ENCODE measurements around the gene ZNF20.

Gene ZNF20

GRCh38 chr19:12139885-12140544 is at the start of gene ZNF20:
Gene ZNF20, minus strand, starts transcription at chr19:12140350. Its CDS starts 168 bp downstream, at chr19:12140182.
- TF ChIP-seq CTCF (IDR thresholded peaks at IDR 0.05): no peak

GRCh38 chr19:12187625-12188024 is 47.5 kb upstream of the ZNF20 start:
- TF ChIP-seq CTCF (IDR thresholded peaks at IDR 0.05): no peak

GRCh38 chr19:12180377-12180776 is 40.2 kb upstream of the ZNF20 start:
- no peak for TF ChIP-seq CTCF (IDR thresholded peaks at IDR 0.05)

- TF ChIP-seq CTCF (IDR thresholded peaks at IDR 0.05): no peak
Measured at GRCh38 chr19:12166626-12167025, 26.5 kb upstream of the ZNF20 start.

GRCh38 chr19:12163826-12164225 is 23.7 kb upstream of the ZNF20 start:
- no peak for TF ChIP-seq CTCF (IDR thresholded peaks at IDR 0.05)

GRCh38 chr19:12162882-12163806 is 23.0 kb upstream of the ZNF20 start, which contains the start of gene ZNF136:
Gene ZNF136, plus strand, starts transcription at chr19:12163096. Its CDS starts 108 bp downstream, at chr19:12163204.
- TF ChIP-seq CTCF (IDR thresholded peaks at IDR 0.05): no peak

- TF ChIP-seq CTCF (IDR thresholded peaks at IDR 0.05): no peak
Measured at GRCh38 chr19:12162513-12162881, 22.3 kb upstream of the ZNF20 start.

Data from LNCAP (cell line).